HG03439 (cell line): ENCODE data around the gene MARS1.
"Not testable (repeated sequence)": the region's sequence is repeated elsewhere in the genome, so short reads cannot be mapped to it uniquely, and the experiment has no call there.

Experiments used
- ATAC-seq: cut with Tn5 transposase; IDR thresholded peaks from one replicate; pipeline ENCODE4 v1.9.1; 2021; ENCODE audit warnings: mild to moderate bottlenecking, moderate library complexity; ENCODE audit not compliant: unreplicated experiment

Gene MARS1

GRCh38 chr12:57489157-57489641, 1.3 kb downstream of the MARS1 start:
- no peak for ATAC-seq

- no peak for ATAC-seq
These were observed 2.3 kb downstream of the MARS1 start for GRCh38 chr12:57490126-57490525.

- no peak for ATAC-seq
These were observed 3.8 kb downstream of the MARS1 start for GRCh38 chr12:57491393-57492280.

GRCh38 chr12:57495051-57495701, 7.3 kb downstream of the MARS1 start:
- ATAC-seq: not testable (repeated sequence)

GRCh38 chr12:57496822-57497221, 9.0 kb downstream of the MARS1 start:
- ATAC-seq: no peak

GRCh38 chr12:57497223-57498131, 9.6 kb downstream of the MARS1 start:
- ATAC-seq: no peak

GRCh38 chr12:57498132-57498502, 10.2 kb downstream of the MARS1 start:
- no peak for ATAC-seq

- no peak for ATAC-seq
These were observed 10.7 kb downstream of the MARS1 start for GRCh38 chr12:57498571-57498970.

- ATAC-seq: no peak
These were observed 12.3 kb downstream of the MARS1 start for GRCh38 chr12:57500213-57500612.

GRCh38 chr12:57502311-57502969, 14.6 kb downstream of the MARS1 start:
- ATAC-seq: not testable (repeated sequence)

- not testable (repeated sequence) for ATAC-seq
These were observed 18.7 kb downstream of the MARS1 start for GRCh38 chr12:57506541-57506940.

GRCh38 chr12:57507796-57508195, 19.9 kb downstream of the MARS1 start:
- not testable (repeated sequence) for ATAC-seq

- ATAC-seq: no peak
These were observed 23.3 kb downstream of the MARS1 start for GRCh38 chr12:57511161-57511560.

- no peak for ATAC-seq
These were observed 23.9 kb downstream of the MARS1 start for GRCh38 chr12:57511588-57512325.

GRCh38 chr12:57512665-57513064, 24.8 kb downstream of the MARS1 start:
- ATAC-seq: no peak

- no peak for ATAC-seq
These were observed 25.4 kb downstream of the MARS1 start for GRCh38 chr12:57513266-57513665.

- not testable (repeated sequence) for ATAC-seq
These were observed 25.8 kb downstream of the MARS1 start for GRCh38 chr12:57513677-57514076.

- ATAC-seq: not testable (repeated sequence)
These were observed 26.4 kb downstream of the MARS1 start for GRCh38 chr12:57514246-57514645.

- ATAC-seq: no peak
These were observed 27.0 kb downstream of the MARS1 start for GRCh38 chr12:57514720-57515407.
